Bone marrow (tissue), 2 donors: ENCODE results near the gene CEP152.

Experiments used
- DNase-seq, 2 donors: peaks; one replicate each; lab custom pipeline; 2025; lab: John Stamatoyannopoulos, UW

Gene CEP152

DNA sequence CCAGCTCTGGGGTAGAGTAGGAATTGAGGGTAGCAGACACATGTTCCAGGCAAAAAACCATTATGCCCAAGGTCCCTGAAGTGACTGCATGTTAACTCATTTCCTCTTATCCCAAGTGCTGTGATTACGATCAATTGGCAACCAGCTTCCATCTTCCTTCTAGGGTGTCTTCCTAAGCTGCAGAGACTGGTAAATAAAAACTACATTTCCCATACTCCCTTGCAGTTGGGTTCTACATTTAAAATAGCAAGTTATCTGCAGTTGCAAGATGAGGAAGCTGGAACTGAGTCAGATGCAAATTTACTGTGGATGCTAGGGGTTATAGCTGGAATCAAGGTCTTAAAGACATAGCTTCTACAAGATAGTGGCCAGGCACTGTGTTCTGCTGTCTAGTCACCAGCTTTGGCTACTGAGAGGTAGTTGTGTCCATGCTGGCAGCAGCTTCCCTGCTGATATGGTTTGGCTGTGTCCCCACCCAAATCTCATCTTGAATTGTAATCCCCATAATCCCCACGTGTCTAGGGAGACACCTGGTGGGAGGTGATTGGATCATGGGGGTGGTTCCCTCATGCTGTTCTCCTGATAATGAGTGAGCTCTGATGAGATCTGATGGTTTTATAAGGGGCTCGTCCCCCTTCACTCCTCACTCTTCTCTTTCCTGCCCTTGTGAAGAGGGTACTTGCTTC lies 114.1 kb downstream of the CEP152 start:
- no peak for DNase-seq

DNA sequence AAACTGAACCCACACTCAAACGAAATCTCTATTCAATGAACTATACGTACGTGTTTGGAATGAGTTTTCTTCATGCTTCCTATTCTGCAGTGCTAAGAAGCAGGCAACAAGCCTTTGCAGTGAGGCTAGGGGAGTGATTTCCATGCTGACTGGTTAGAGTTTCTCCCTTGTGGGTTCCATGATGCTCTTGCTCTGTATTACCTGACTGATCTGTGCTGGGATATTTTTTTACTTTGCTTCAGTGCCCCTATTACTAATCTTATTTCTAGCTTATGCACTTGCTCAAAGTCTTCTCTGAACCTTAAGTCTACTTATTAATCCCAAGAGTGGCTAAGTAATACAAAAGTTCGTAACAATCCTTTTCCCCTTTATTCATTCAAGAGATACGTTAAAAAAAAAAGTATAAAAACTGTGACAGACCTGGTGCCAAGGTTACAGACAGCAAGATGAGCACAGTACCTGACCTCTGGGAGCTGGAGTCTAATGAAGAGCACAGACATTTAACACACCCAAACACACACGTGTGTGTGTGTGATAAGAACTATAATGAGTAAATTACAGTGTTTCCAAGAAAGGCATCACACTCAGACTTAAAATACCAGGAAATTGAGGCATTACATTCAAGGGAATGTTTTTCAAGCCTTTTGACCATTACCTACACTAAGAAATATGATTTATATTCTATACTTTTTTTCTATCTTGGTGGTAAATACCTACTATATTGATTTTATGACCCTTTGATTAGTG lies 114.9 kb downstream of the CEP152 start:
- no peak for DNase-seq

DNA sequence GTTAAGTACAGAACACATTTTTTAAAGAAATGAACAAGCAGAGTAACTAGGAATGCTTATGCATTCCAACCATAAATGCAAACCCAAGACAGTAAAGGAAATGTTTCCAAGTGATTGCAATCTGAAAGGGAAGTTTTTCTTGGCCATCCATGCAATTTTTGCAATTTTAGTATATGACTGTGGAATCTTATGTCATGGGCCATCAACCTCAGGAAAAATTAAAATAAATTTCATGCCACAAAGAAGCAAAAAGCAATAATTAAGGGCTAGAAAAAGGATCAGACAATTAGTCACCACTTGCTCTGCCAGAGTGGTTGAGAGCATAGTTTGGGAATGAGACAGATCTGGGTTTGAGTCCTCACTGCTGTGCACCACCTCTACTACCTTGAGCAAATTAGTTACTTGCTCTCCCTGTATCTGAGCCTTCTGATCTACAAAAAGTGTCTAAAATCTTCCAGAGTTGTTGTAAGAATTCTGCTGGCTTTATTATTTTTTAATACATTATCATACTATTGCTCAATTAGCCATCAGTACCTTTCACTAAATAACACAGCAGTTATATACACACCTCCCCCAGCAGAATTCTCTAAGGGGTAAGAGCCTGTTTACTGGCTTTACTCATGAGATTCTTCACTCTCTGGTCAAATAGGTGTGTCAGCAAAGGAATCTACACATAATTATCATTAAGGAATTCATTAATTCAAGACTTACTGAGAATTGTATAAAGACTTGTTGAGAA lies 115.6 kb downstream of the CEP152 start:
- no peak for DNase-seq

DNA sequence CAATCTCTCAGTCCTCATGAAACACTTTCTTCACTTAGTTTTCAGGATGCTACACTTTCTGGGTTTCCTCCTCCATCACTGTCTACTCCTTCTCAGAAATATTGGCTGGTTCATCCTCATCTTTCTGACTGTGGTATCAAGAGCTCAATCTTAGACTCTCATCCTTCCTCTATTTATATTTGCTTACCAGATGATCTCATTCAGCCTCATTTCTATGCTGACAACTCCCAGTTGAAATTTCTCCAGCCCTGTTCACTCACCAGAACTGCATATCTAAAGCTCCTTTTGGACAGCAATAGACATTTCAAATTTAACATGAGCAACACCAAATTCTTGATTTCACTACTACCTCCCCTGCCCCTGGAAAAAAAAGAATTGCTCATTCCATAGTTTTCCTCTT lies 117.4 kb downstream of the CEP152 start:
- DNase-seq = no peak

DNA sequence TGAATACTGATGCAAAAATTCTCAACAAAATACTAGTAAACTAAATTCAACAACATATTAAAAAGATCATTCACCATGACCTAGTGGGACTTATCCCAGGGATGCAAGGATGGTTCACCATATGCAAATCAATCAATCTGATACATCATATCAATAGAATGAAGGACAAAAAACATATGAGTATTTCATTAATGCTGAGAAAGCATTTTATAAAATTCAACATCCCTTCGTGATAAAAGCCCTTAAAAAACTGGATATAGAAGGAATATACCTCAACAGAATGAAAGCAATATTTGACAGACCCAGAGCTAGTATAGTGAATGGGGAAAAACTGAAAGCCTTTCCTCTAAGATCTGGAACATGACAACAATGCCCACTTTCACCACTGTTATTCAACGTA lies 122.4 kb downstream of the CEP152 start:
- no peak for DNase-seq
